CD4-positive, alpha-beta memory T cell (primary cell): ENCODE data around the gene SRRM2. TPM values are rescaled to one million over a fixed set of nuclear protein-coding genes. Genes with fewer than 3 reads are reported as not detected.

Experiments
- CTCF ChIA-PET: fragments of 350-600 bp; sonication (Branson Sonifier 250); formaldehyde crosslinking; loops from one replicate; lab custom pipeline; 2021; ENCODE audit warnings: inconsistent platforms; ENCODE audit not compliant: partially characterized antibody; lab: Charles Lee
- POLR2A ChIA-PET: fragments of 350-600 bp; sonication (Branson Sonifier 250); formaldehyde crosslinking; loops from one replicate; lab custom pipeline; 2021; ENCODE audit not compliant: partially characterized antibody; lab: Charles Lee
- DNase-seq, 5 donors: peaks; one replicate each; pipeline versions ENCODE4 v3.0.0 to v3.0.0-alpha.2; 2020 to 2022; ENCODE audit warnings: mixed read lengths in 1 of 5
- H3K27ac ChIP-seq: one replicate; pipeline ENCODE4 v1.7.0; 2013; ENCODE audit warnings: low read depth, low read length
- H3K27me3 ChIP-seq: 2 replicates; pipeline ENCODE4 v1.7.0; 2013; ENCODE audit warnings: mild to moderate bottlenecking, low read length, moderate library complexity; ENCODE audit not compliant: insufficient read depth
- H3K36me3 ChIP-seq: 2 replicates; pipeline ENCODE4 v1.7.0; 2013; ENCODE audit warnings: mild to moderate bottlenecking, low read length, moderate library complexity; ENCODE audit not compliant: insufficient read depth
- H3K4me1 ChIP-seq: 2 replicates; pipeline ENCODE4 v1.7.0; 2013; ENCODE audit warnings: mild to moderate bottlenecking, low read length, moderate library complexity; ENCODE audit not compliant: insufficient read depth
- H3K4me3 ChIP-seq, 2 donors: one replicate each; pipeline ENCODE4 v1.7.0; 2013; ENCODE audit warnings: low read length in 2 of 2, mild to moderate bottlenecking in 1 of 2
- H3K9me3 ChIP-seq, 2 donors: one replicate each; pipeline ENCODE4 v1.7.0; 2013; ENCODE audit warnings: low read length in 2 of 2, control low read depth in 1 of 2; ENCODE audit not compliant: control insufficient read depth in 1 of 2
- H3K27ac Mint-ChIP-seq, 7 donors: one replicate each; pipeline ENCODE4 v1.8.0; 2020 to 2021; ENCODE audit warnings: mixed read lengths in 7 of 7, mild to moderate bottlenecking in 6 of 7, inconsistent platforms in 3 of 7, moderate library complexity in 3 of 7
- H3K27me3 Mint-ChIP-seq, 2 donors: one replicate each; pipeline ENCODE4 v1.8.0; 2020 to 2021; ENCODE audit warnings: mixed read lengths in 2 of 2
- H3K36me3 Mint-ChIP-seq, 2 donors: one replicate each; pipeline ENCODE4 v1.8.0; 2020 to 2021; ENCODE audit warnings: mixed read lengths in 2 of 2, inconsistent platforms in 1 of 2, mild to moderate bottlenecking in 1 of 2
- H3K4me1 Mint-ChIP-seq, 4 donors: one replicate each; pipeline ENCODE4 v1.8.0; 2020 to 2021; ENCODE audit warnings: mixed read lengths in 4 of 4, mild to moderate bottlenecking in 1 of 4
- H3K4me3 Mint-ChIP-seq, 8 donors: one replicate each; pipeline ENCODE4 v1.8.0; 2020 to 2021; ENCODE audit warnings: mixed read lengths in 8 of 8, mild to moderate bottlenecking in 7 of 8, moderate library complexity in 6 of 8, inconsistent platforms in 3 of 8
- H3K9me3 Mint-ChIP-seq, 8 donors: one replicate each; pipeline ENCODE4 v1.8.0; 2020 to 2021; ENCODE audit warnings: mixed read lengths in 8 of 8, mild to moderate bottlenecking in 5 of 8, inconsistent platforms in 3 of 8, moderate library complexity in 1 of 8
- intact Hi-C: fragments of 100-400 bp; cut with micrococcal nuclease; formaldehyde crosslinking; loops from one replicate; pipeline ENCODE4 v1.15.1; 2023
- polyA plus RNA-seq, 2 donors: library from polyadenylated mRNA; unstranded; fragments of 300-500 nt; fragmentation: Illumina TruSeq; gene quantifications; one replicate each; pipeline ENCODE4 v1.2.3, GENCODE V29; 2021
- total RNA-seq, 2 experiments: library from RNA; stranded (reverse); gene quantifications; one replicate each; pipeline ENCODE4 v1.2.3, GENCODE V29; 2021

The SRRM2 gene
- total RNA-seq: 1,000 to 10,000 TPM; 1,118 to 1,137 TPM
- polyA plus RNA-seq: 100 to 1,000 TPM in 1 of 2 donors, 10 to 100 TPM in 1; 11.8 to 132 TPM

- peaks cover 21 to 41% of the 10 kb centered on the region in 2 donors for H3K36me3 Mint-ChIP-seq
- peaks cover 0 to 4% (median 0%) of the 10 kb centered on the region in 8 donors for H3K9me3 Mint-ChIP-seq
- DNase-seq: peak; percentile 96 to 98 (median 96)
- H3K27ac Mint-ChIP-seq: peak within 1 kb of the TSS; percentile 97 to 100 (median 99)
- intact Hi-C loops: loop anchor here (1.0 to 10.0 kb wide), 5 partner anchors 25 to 113 kb away; partner anchors contain the start of genes ELOB and KCTD5
- peak within 1 kb of the TSS; percentile 97 for H3K27ac ChIP-seq
- ChIA-PET POLR2A (interaction anchor here (0.8 to 6.7 kb wide), 14 partner anchors 10 to 704 kb away, joined by 3 to 142 read pairs (median 4); partner anchors contain the start of genes ECI1, ELOB, FLYWCH1 and FLYWCH2), CTCF (no interaction called here)
- H3K4me3 Mint-ChIP-seq: peak within 1 kb of the TSS; percentile 91 to 97 (median 94)
- H3K9me3 ChIP-seq: no peaks in the 10 kb centered on the region
- peaks cover 34 to 68% (median 48%) of the 10 kb centered on the region in 4 donors for H3K4me1 Mint-ChIP-seq
- peaks cover 8% of the 10 kb centered on the region for H3K36me3 ChIP-seq
- H3K27me3 ChIP-seq: no peaks in the 10 kb centered on the region
- H3K4me3 ChIP-seq: peak within 1 kb of the TSS; percentile 95 to 97
- H3K4me1 ChIP-seq: peaks cover 49% of the 10 kb centered on the region
- H3K27me3 Mint-ChIP-seq: no peaks in the 10 kb centered on the region
Observed at GRCh38 chr16:2752035-2752849, at the start of gene SRRM2. SRRM2 (plus strand) TSS chr16:2752638; CDS start chr16:2756365, 3,727 bp downstream.

- Mint-ChIP-seq H3K9me3 (no peaks in the 10 kb centered on the region), H3K4me1 (no peaks in the 10 kb centered on the region), H3K4me3 (no peak overlapping the region), H3K27ac (no peak overlapping the region), H3K27me3 (no peaks in the 10 kb centered on the region), H3K36me3 (peaks cover 5 to 31% of the 10 kb centered on the region in 2 donors)
- intact Hi-C loops: no loop called here
- no peak for DNase-seq
- no peak overlapping the region for H3K4me3 ChIP-seq
- H3K27ac ChIP-seq: no peak overlapping the region
- H3K9me3 ChIP-seq: no peaks in the 10 kb centered on the region
- POLR2A ChIA-PET: no interaction called here
- H3K27me3 ChIP-seq: no peaks in the 10 kb centered on the region
- peaks cover 47% of the 10 kb centered on the region for H3K36me3 ChIP-seq
- H3K4me1 ChIP-seq: no peaks in the 10 kb centered on the region
- CTCF ChIA-PET: no interaction called here
Observed at GRCh38 chr16:2702871-2703745, 49.3 kb upstream of the SRRM2 start.

DNA sequence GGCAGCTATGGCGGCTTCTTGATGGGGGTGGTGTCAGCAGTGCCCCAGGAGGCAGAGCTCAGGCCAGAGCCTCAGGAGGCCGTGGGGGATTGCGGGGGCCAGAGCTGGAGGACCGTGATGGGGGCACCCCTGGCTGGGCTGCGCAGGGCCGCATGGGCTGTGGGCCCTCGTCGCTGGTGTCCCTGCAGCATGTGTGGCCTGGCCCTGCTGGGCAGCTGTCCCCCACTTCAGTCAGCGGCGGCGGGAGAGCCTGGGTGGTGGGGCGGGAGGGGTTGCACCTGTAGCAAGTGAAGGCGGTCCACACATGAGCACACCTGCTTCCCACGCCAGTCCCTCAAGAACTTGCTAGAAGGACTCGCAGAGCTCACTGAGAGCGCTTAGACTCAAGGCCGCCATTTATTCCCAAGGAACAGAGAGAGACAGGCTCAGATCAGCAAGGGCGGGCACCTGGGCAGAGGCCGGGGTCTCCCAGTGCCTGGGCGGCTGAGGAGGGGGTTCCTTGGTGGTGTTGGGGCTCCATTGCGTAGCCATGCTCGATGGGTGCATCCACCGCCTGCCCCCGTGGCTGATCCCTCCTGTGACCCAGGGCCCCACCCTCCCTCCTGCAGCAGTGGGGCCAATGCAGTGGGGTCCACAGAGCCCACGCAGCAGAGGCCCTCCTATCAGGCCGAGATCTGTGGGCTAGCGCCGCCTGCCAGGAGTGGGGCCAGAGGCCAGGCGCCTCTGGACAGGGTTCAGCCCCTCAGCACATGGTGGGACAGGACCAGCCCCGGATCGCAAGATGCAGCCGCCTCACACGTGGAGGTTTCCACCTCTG, 48.1 kb upstream of the SRRM2 start:
- Histone ChIP-seq H3K4me1 (no peaks in the 10 kb centered on the region), H3K27me3 (no peaks in the 10 kb centered on the region), H3K9me3 (no peaks in the 10 kb centered on the region), H3K27ac (no peak overlapping the region), H3K4me3 (no peak overlapping the region), H3K36me3 (peaks cover 45% of the 10 kb centered on the region)
- CTCF ChIA-PET: no interaction called here
- H3K4me1 Mint-ChIP-seq: no peaks in the 10 kb centered on the region
- intact Hi-C loops: no loop called here
- H3K9me3 Mint-ChIP-seq: no peaks in the 10 kb centered on the region
- H3K36me3 Mint-ChIP-seq: peaks cover 8 to 31% of the 10 kb centered on the region in 2 donors
- POLR2A ChIA-PET: no interaction called here
- H3K27ac Mint-ChIP-seq: no peak overlapping the region
- H3K27me3 Mint-ChIP-seq: no peaks in the 10 kb centered on the region
- H3K4me3 Mint-ChIP-seq: no peak overlapping the region
- DNase-seq: no peak

- POLR2A ChIA-PET: no interaction called here
- no peak for DNase-seq
- Histone ChIP-seq H3K9me3 (no peaks in the 10 kb centered on the region), H3K4me3 (no peak overlapping the region), H3K4me1 (no peaks in the 10 kb centered on the region), H3K27me3 (no peaks in the 10 kb centered on the region), H3K27ac (no peak overlapping the region), H3K36me3 (peaks cover 40% of the 10 kb centered on the region)
- CTCF ChIA-PET: no interaction called here
- Mint-ChIP-seq H3K36me3 (peaks cover 7 to 30% of the 10 kb centered on the region in 2 donors), H3K4me1 (no peaks in the 10 kb centered on the region), H3K27me3 (no peaks in the 10 kb centered on the region), H3K9me3 (no peaks in the 10 kb centered on the region), H3K27ac (no peak overlapping the region), H3K4me3 (no peak overlapping the region)
- intact Hi-C loops: no loop called here
Observed at GRCh38 chr16:2704983-2705275, 47.5 kb upstream of the SRRM2 start.

GRCh38 chr16:2705351-2705750, 47.1 kb upstream of the SRRM2 start:
- peaks cover 36% of the 10 kb centered on the region for H3K36me3 ChIP-seq
- no peak overlapping the region for H3K4me3 Mint-ChIP-seq
- no peaks in the 10 kb centered on the region for H3K27me3 ChIP-seq
- intact Hi-C loops: no loop called here
- H3K27ac ChIP-seq: no peak overlapping the region
- H3K36me3 Mint-ChIP-seq: peaks cover 7 to 29% of the 10 kb centered on the region in 2 donors
- H3K27ac Mint-ChIP-seq: no peak overlapping the region
- no peaks in the 10 kb centered on the region for H3K27me3 Mint-ChIP-seq
- H3K4me1 ChIP-seq: no peaks in the 10 kb centered on the region
- H3K4me1 Mint-ChIP-seq: no peaks in the 10 kb centered on the region
- H3K9me3 Mint-ChIP-seq: no peaks in the 10 kb centered on the region
- ChIA-PET CTCF (no interaction called here), POLR2A (no interaction called here)
- no peak for DNase-seq
- H3K4me3 ChIP-seq: no peak overlapping the region
- no peaks in the 10 kb centered on the region for H3K9me3 ChIP-seq

GRCh38 chr16:2706085-2706484, 46.4 kb upstream of the SRRM2 start:
- Histone ChIP-seq H3K36me3 (peaks cover 30% of the 10 kb centered on the region), H3K4me1 (no peaks in the 10 kb centered on the region), H3K27me3 (no peaks in the 10 kb centered on the region), H3K27ac (no peak overlapping the region), H3K9me3 (no peaks in the 10 kb centered on the region), H3K4me3 (no peak overlapping the region)
- DNase-seq: no peak
- POLR2A ChIA-PET: no interaction called here
- Mint-ChIP-seq H3K9me3 (no peaks in the 10 kb centered on the region), H3K27me3 (no peaks in the 10 kb centered on the region), H3K4me1 (peaks cover 0 to 2% (median 0%) of the 10 kb centered on the region in 4 donors), H3K36me3 (peaks cover 7 to 27% of the 10 kb centered on the region in 2 donors), H3K27ac (no peak overlapping the region), H3K4me3 (no peak overlapping the region)
- CTCF ChIA-PET: no interaction called here
- intact Hi-C loops: no loop called here
